SK-N-SH (cell line): ENCODE data around the gene KRT71.

Experiments used
- EP300 ChIP-seq, 2 experiments: IDR thresholded peaks; 2 replicates each; pipeline versions ENCODE4 v1.4.0 to v1.6.1; 2012; ENCODE audit warnings: borderline replicate concordance in 1 of 2, low read depth in 1 of 2, low read length in 1 of 2
- MXI1 ChIP-seq: IDR thresholded peaks from 2 replicates; pipeline ENCODE4 v1.6.1; 2012; ENCODE audit warnings: mild to moderate bottlenecking, low read depth, low read length, improper control_type of control experiment
- NFIC ChIP-seq: IDR thresholded peaks from 2 replicates; pipeline ENCODE4 v1.4.0; 2012; ENCODE audit warnings: borderline replicate concordance
- POLR2AphosphoS5 ChIP-seq: IDR thresholded peaks from 2 replicates; pipeline ENCODE4 v1.6.1; 2012; ENCODE audit warnings: low read depth, low read length
- RAD21 ChIP-seq: IDR thresholded peaks from 2 replicates; pipeline ENCODE4 v1.6.1; 2012; ENCODE audit warnings: mild to moderate bottlenecking, low read length
- TAF1 ChIP-seq: IDR thresholded peaks from 2 replicates; pipeline ENCODE4 v1.6.1; 2012; ENCODE audit warnings: low read depth, mild to moderate bottlenecking, low read length, moderate library complexity, borderline replicate concordance
- TEAD4 ChIP-seq: IDR thresholded peaks from 2 replicates; pipeline ENCODE4 v1.4.0; 2012; ENCODE audit warnings: mild to moderate bottlenecking, borderline replicate concordance; ENCODE audit not compliant: insufficient read depth
- YY1 ChIP-seq: IDR thresholded peaks from 2 replicates; pipeline ENCODE4 v1.4.0; 2012; ENCODE audit warnings: low read depth, mild to moderate bottlenecking
- TF ChIP-seq, protein P1 (sequence below): fragments of 200-600 bp; sonication (generic); IDR thresholded peaks from 2 replicates; pipeline ENCODE4 v1.6.1; 2017; ENCODE audit warnings: antibody characterized with exemption, mild to moderate bottlenecking, moderate library complexity
- TF ChIP-seq, protein P2 (sequence below): IDR thresholded peaks from 2 replicates; pipeline ENCODE4 v1.4.0; 2012; ENCODE audit warnings: low read depth

DNA sequence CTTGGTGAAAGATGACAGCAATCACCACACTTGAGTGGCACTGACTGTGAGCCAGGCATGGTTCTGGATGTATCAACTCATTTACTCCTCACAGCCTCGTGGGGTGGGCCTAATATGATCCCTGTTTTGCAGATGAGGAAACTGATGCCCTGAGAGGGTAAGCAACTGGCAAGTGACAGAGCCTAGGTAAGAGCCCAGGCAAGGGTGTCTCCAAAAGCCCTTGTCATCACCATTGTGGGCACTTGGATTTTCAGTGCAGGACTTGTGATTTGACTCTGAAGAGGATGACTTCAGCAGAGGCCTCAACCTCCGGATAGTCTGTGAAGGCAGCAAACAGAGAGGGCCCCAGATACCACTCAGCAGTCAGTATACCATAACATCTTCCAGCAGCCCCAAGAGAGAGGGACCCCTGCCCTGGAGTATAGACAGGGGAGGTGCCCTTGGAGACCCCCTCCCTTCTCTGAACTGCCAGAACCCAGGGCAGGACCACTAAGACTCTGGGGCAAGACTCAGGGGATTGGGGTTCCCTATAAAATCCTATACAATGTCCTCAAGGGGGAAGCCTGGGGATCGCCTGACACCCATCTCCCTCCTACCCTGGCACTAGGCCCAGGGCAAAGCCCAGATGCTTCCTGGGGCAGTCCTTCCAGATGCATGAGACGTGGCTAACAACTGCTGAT lies 25.7 kb downstream of the KRT71 start:
- no peak for TF ChIP-seq EP300 (IDR thresholded peaks at IDR 0.05; ENCODE audit: borderline replicate concordance in 1 of 2, low read depth in 1 of 2, low read length in 1 of 2)
- TF ChIP-seq, protein P1, sequence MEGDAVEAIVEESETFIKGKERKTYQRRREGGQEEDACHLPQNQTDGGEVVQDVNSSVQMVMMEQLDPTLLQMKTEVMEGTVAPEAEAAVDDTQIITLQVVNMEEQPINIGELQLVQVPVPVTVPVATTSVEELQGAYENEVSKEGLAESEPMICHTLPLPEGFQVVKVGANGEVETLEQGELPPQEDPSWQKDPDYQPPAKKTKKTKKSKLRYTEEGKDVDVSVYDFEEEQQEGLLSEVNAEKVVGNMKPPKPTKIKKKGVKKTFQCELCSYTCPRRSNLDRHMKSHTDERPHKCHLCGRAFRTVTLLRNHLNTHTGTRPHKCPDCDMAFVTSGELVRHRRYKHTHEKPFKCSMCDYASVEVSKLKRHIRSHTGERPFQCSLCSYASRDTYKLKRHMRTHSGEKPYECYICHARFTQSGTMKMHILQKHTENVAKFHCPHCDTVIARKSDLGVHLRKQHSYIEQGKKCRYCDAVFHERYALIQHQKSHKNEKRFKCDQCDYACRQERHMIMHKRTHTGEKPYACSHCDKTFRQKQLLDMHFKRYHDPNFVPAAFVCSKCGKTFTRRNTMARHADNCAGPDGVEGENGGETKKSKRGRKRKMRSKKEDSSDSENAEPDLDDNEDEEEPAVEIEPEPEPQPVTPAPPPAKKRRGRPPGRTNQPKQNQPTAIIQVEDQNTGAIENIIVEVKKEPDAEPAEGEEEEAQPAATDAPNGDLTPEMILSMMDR, result no peak
- no peak for TF ChIP-seq TEAD4
- no peak for TF ChIP-seq RAD21
- no peak for TF ChIP-seq POLR2AphosphoS5
- TF ChIP-seq, protein P2, sequence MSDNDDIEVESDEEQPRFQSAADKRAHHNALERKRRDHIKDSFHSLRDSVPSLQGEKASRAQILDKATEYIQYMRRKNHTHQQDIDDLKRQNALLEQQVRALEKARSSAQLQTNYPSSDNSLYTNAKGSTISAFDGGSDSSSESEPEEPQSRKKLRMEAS, result no peak
- no peak for TF ChIP-seq NFIC
- TF ChIP-seq TAF1, result no peak
- TF ChIP-seq YY1, result no peak
- TF ChIP-seq MXI1, result no peak
